Measurements from ENCODE around the gene CXXC1.

The CXXC1 gene

GRCh38 chr18:50282521-50283335, 4.8 kb downstream of the CXXC1 start:
- no peak overlapping the region for H3K9ac ChIP-seq
- no peaks in the 10 kb centered on the region for H4K20me1 ChIP-seq (ENCODE audit: insufficient read depth)
- no peak overlapping the region for H2AFZ ChIP-seq (ENCODE audit: low read depth)
- peak overlapping the region; percentile 16 for H3K4me3 ChIP-seq (IDR thresholded peaks at IDR 0.05; ENCODE audit: insufficient read depth, low read depth, low read length)
- no peak overlapping the region for H3K27ac ChIP-seq
- H3K36me3 ChIP-seq (ENCODE audit: insufficient read depth): no peaks in the 10 kb centered on the region; the same call in 1 of the 2 replicates
- H3K4me1 ChIP-seq (ENCODE audit: low read depth, poor library complexity, severe bottlenecking): peaks cover 32% of the 10 kb centered on the region
- no peak for TF ChIP-seq CTCF (conservative IDR thresholded peaks at IDR 0.05; ENCODE audit: low read depth, low read length)
- peaks cover 45% of the 10 kb centered on the region for H3K79me2 ChIP-seq (ENCODE audit: insufficient read depth, low read depth)
- H3K4me2 ChIP-seq: peak overlapping the region; percentile 98; the same call in 1 of the 2 replicates
- H3K27me3 ChIP-seq (ENCODE audit: insufficient read depth, low read depth): no peaks in the 10 kb centered on the region

DNA sequence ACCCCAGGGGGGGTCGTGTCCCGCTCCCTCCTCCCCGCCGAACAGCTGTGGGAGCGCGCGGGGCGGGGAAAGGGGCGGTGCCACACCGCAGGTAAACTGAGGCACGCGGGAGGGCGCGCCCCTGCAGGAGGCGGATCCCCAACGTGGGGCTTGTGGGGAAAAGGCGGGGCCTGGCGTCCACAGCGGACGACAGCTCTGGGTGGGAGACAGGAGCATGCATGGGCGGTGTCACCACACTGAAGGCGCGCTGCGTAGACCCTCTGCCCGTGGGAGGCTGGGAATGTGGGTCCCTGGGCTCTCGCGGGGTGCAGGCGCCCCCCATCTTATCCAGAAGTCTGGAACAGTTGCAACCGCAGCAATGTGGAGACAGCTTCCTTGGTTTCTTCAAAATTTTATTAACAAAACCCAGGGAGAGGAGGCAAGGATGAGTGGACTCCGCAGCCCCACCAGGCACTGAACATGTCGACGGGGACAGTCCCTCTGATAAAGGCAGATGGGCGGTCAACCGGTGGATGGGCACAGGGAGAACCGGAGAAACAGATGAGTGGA, 5.4 kb downstream of the CXXC1 start:
- Histone ChIP-seq H3K4me2 (peak overlapping the region; percentile 98), H3K27ac (peak overlapping the region; percentile 54), H3K4me3 (IDR thresholded peaks at IDR 0.05; ENCODE audit: insufficient read depth, low read depth, low read length) (peak overlapping the region; percentile 56), H3K9ac (peak overlapping the region; percentile 73), H4K20me1 (ENCODE audit: insufficient read depth) (no peaks in the 10 kb centered on the region), H3K79me2 (ENCODE audit: insufficient read depth, low read depth) (peaks cover 41% of the 10 kb centered on the region), H2AFZ (ENCODE audit: low read depth) (peak overlapping the region; percentile 70), H3K27me3 (ENCODE audit: insufficient read depth, low read depth) (no peaks in the 10 kb centered on the region), H3K4me1 (ENCODE audit: low read depth, poor library complexity, severe bottlenecking) (peaks cover 32% of the 10 kb centered on the region), H3K36me3 (ENCODE audit: insufficient read depth) (peaks cover 2% of the 10 kb centered on the region; the same call in 1 of the 2 replicates)
- TF ChIP-seq CTCF (conservative IDR thresholded peaks at IDR 0.05; ENCODE audit: low read depth, low read length): no peak

GRCh38 chr18:50281295-50281971, 6.1 kb downstream of the CXXC1 start, which contains the start of gene MBD1:
Gene MBD1, minus strand, starts transcription at chr18:50281523. Its CDS starts 1,531 bp downstream, at chr18:50279992.
- Histone ChIP-seq H3K4me1 (ENCODE audit: low read depth, poor library complexity, severe bottlenecking) (peaks cover 27% of the 10 kb centered on the region), H3K36me3 (ENCODE audit: insufficient read depth) (peaks cover 8% of the 10 kb centered on the region; the same call in 1 of the 2 replicates), H3K9ac (peak within 1 kb of the TSS; percentile 73), H3K4me3 (IDR thresholded peaks at IDR 0.05; ENCODE audit: insufficient read depth, low read depth, low read length) (peak within 1 kb of the TSS; percentile 75), H3K4me2 (peak within 1 kb of the TSS; percentile 98), H3K27ac (peak within 1 kb of the TSS; percentile 54), H3K27me3 (ENCODE audit: insufficient read depth, low read depth) (no peaks in the 10 kb centered on the region), H3K79me2 (ENCODE audit: insufficient read depth, low read depth) (peaks cover 35% of the 10 kb centered on the region), H2AFZ (ENCODE audit: low read depth) (peak within 1 kb of the TSS; percentile 70), H4K20me1 (ENCODE audit: insufficient read depth) (no peaks in the 10 kb centered on the region)
- TF ChIP-seq CTCF (conservative IDR thresholded peaks at IDR 0.05; ENCODE audit: low read depth, low read length): peak; percentile 49

- Histone ChIP-seq H4K20me1 (ENCODE audit: insufficient read depth) (no peaks in the 10 kb centered on the region), H3K27ac (peak overlapping the region; percentile 54), H3K27me3 (ENCODE audit: insufficient read depth, low read depth) (no peaks in the 10 kb centered on the region), H3K36me3 (ENCODE audit: insufficient read depth) (peaks cover 13% of the 10 kb centered on the region; the same call in 1 of the 2 replicates), H2AFZ (ENCODE audit: low read depth) (peak overlapping the region; percentile 70), H3K4me3 (IDR thresholded peaks at IDR 0.05; ENCODE audit: insufficient read depth, low read depth, low read length) (peak overlapping the region; percentile 75), H3K9ac (peak overlapping the region; percentile 73), H3K4me1 (ENCODE audit: low read depth, poor library complexity, severe bottlenecking) (peaks cover 23% of the 10 kb centered on the region), H3K4me2 (peak overlapping the region; percentile 88), H3K79me2 (ENCODE audit: insufficient read depth, low read depth) (peaks cover 29% of the 10 kb centered on the region)
- TF ChIP-seq CTCF (conservative IDR thresholded peaks at IDR 0.05; ENCODE audit: low read depth, low read length): no peak
Observed at GRCh38 chr18:50280707-50281294, 6.7 kb downstream of the CXXC1 start.

Measured in KMS-11 (cell line).